H1 (cell line): ENCODE data around the gene ZIM2. TPM values are rescaled to one million over a fixed set of nuclear protein-coding genes. Genes with fewer than 3 reads are reported as not detected.

ENCODE experiments used
- CTCF ChIA-PET: fragments of 300-600 bp; sonication (Branson Sonifier 250); formaldehyde crosslinking; loops from one replicate; lab custom pipeline; 2021; ENCODE audit not compliant: partially characterized antibody; lab: Charles Lee
- POLR2A ChIA-PET: fragments of 300-600 bp; sonication (Branson Sonifier 250); formaldehyde crosslinking; loops from one replicate; lab custom pipeline; 2021; ENCODE audit warnings: inconsistent platforms; ENCODE audit not compliant: partially characterized antibody; lab: Charles Lee
- DNase-seq, 2 experiments: peaks; one replicate each; pipeline versions ENCODE4 v3.0.0 to v3.0.0-alpha.2; 2010 to 2022; ENCODE audit warnings: low spot score in 2 of 2, low read depth in 1 of 2, mixed read lengths in 1 of 2
- FAIRE-seq: peaks from 2 replicates; lab custom pipeline; 2011; peaks lifted over from hg19 to GRCh38; lab: Jason Lieb, UNC
- H2AFZ ChIP-seq: 2 replicates; pipeline ENCODE4 v1.8.1; 2012; ENCODE audit warnings: low read length, inconsistent platforms
- H2AK5ac ChIP-seq: 2 replicates; pipeline ENCODE4 v1.6.1; 2013; ENCODE audit warnings: low read depth, low read length
- H2BK120ac ChIP-seq: replicated peaks from 2 replicates; pipeline ENCODE3; 2013; ENCODE audit warnings: low read depth, low read length, inconsistent platforms
- H2BK12ac ChIP-seq: 2 replicates; pipeline ENCODE4 v1.6.1; 2013; ENCODE audit warnings: low read depth, low read length
- H2BK15ac ChIP-seq: 2 replicates; pipeline ENCODE4 v1.6.1; 2013; ENCODE audit warnings: low read length
- H2BK20ac ChIP-seq: 2 replicates; pipeline ENCODE4 v1.6.1; 2013; ENCODE audit warnings: low read length
- H2BK5ac ChIP-seq: 2 replicates; pipeline ENCODE4 v1.6.1; 2013; ENCODE audit warnings: low read depth, low read length
- H3K14ac ChIP-seq: 2 replicates; pipeline ENCODE4 v1.6.1; 2013; ENCODE audit warnings: inconsistent platforms; ENCODE audit not compliant: insufficient read length
- H3K18ac ChIP-seq: 2 replicates; pipeline ENCODE4 v1.6.1; 2013; ENCODE audit warnings: low read length; ENCODE audit errors: extremely low read depth
- H3K23ac ChIP-seq: 2 replicates; pipeline ENCODE4 v1.6.1; 2013; ENCODE audit warnings: inconsistent platforms; ENCODE audit not compliant: insufficient read length
- H3K23me2 ChIP-seq: 2 replicates; pipeline ENCODE4 v1.6.1; 2013; ENCODE audit warnings: low read depth, low read length
- H3K27ac ChIP-seq: 2 replicates; pipeline ENCODE4 v1.6.1; 2011; ENCODE audit warnings: low read depth, low read length, inconsistent platforms
- H3K27me3 ChIP-seq, 4 experiments: replicated peaks in 1 of 4; 1 replicate in 1 of 4; 2 replicates in 3 of 4; pipeline versions ENCODE4 v1.6.1 to v1.8.1; 2011 to 2013; ENCODE audit warnings: low read length in 3 of 4, mild to moderate bottlenecking in 3 of 4, inconsistent platforms in 2 of 4, mixed read lengths in 2 of 4, moderate library complexity in 1 of 4; ENCODE audit not compliant: control insufficient read depth in 3 of 4, insufficient read depth in 3 of 4; ENCODE audit errors: extremely low read depth in 1 of 4
- H3K36me3 ChIP-seq, 4 experiments: 2 replicates each; pipeline versions ENCODE4 v1.6.1 to v1.8.1; 2011 to 2013; ENCODE audit warnings: mild to moderate bottlenecking in 4 of 4, low read length in 3 of 4, moderate library complexity in 2 of 4, control low read depth in 1 of 4, inconsistent platforms in 1 of 4; ENCODE audit not compliant: insufficient read depth in 4 of 4, control insufficient read depth in 2 of 4
- H3K4ac ChIP-seq: replicated peaks from 2 replicates; pipeline ENCODE3; 2013; ENCODE audit warnings: low read length, low read depth, mixed read lengths, inconsistent platforms; ENCODE audit not compliant: insufficient read length
- H3K4me1 ChIP-seq, 4 experiments: replicated peaks in 1 of 4; 1 replicate in 1 of 4; 2 replicates in 3 of 4; pipeline versions ENCODE4 v1.6.1 to v1.8.1; 2011 to 2013; ENCODE audit warnings: low read length in 3 of 4, inconsistent platforms in 2 of 4, mixed read lengths in 1 of 4; ENCODE audit not compliant: insufficient read depth in 4 of 4, control insufficient read depth in 3 of 4
- H3K4me2 ChIP-seq, 2 experiments: 2 replicates each; pipeline versions ENCODE4 v1.6.1 to v1.8.1; 2011 to 2013; ENCODE audit warnings: low read depth in 2 of 2, low read length in 2 of 2, control low read depth in 1 of 2, inconsistent platforms in 1 of 2, mild to moderate bottlenecking in 1 of 2; ENCODE audit not compliant: insufficient read depth in 1 of 2
- H3K4me3 ChIP-seq, 4 experiments: fragments of 200-600, 300-600 bp in 1 of 4; sonication (generic), shearing (Covaris generic), sonication (Bioruptor Twin) in 1 of 4; 2 replicates each; pipeline versions ENCODE4 v1.5.1 to v1.8.1; 2011 to 2016; ENCODE audit warnings: low read length in 4 of 4, low read depth in 3 of 4, control low read depth in 2 of 4, inconsistent platforms in 2 of 4, mild to moderate bottlenecking in 2 of 4, mixed read lengths in 1 of 4, moderate library complexity in 1 of 4; ENCODE audit not compliant: insufficient read depth in 2 of 4; ENCODE audit errors: extremely low read depth in 1 of 4
- H3K56ac ChIP-seq: replicated peaks from 2 replicates; pipeline ENCODE3; 2013; ENCODE audit warnings: low read depth, mild to moderate bottlenecking, mixed read lengths, low read length, inconsistent platforms; ENCODE audit not compliant: insufficient read length
- H3K79me1 ChIP-seq: 2 replicates; pipeline ENCODE4 v1.6.1; 2013; ENCODE audit warnings: low read depth, low read length, control low read depth
- H3K79me2 ChIP-seq, 2 experiments: 2 replicates each; pipeline versions ENCODE4 v1.6.1 to v1.8.1; 2012 to 2013; ENCODE audit warnings: low read length in 2 of 2, mild to moderate bottlenecking in 2 of 2, inconsistent platforms in 1 of 2; ENCODE audit not compliant: insufficient read depth in 2 of 2, control insufficient read depth in 1 of 2
- H3K9ac ChIP-seq, 4 experiments: replicated peaks in 1 of 4; 1 replicate in 1 of 4; 2 replicates in 3 of 4; pipeline versions ENCODE4 v1.6.1 to v1.8.1; 2011 to 2013; ENCODE audit warnings: low read depth in 3 of 4, low read length in 3 of 4, control low read depth in 2 of 4, mild to moderate bottlenecking in 2 of 4, moderate library complexity in 2 of 4, inconsistent platforms in 1 of 4; ENCODE audit errors: extremely low read depth in 1 of 4
- H3K9me3 ChIP-seq, 2 experiments: 2 replicates each; pipeline versions ENCODE4 v1.6.1 to v1.8.1; 2012 to 2013; ENCODE audit warnings: mild to moderate bottlenecking in 2 of 2, moderate library complexity in 2 of 2, control low read depth in 1 of 2, inconsistent platforms in 1 of 2, low read depth in 1 of 2, low read length in 1 of 2, mixed read lengths in 1 of 2; ENCODE audit not compliant: insufficient read depth in 2 of 2
- H4K20me1 ChIP-seq, 2 experiments: replicated peaks in 1 of 2; 2 replicates each; pipeline versions ENCODE3 to v1.8.1; 2011 to 2013; ENCODE audit warnings: inconsistent platforms in 2 of 2, low read length in 2 of 2, mild to moderate bottlenecking in 1 of 2; ENCODE audit not compliant: insufficient read depth in 2 of 2, control insufficient read depth in 1 of 2
- H4K5ac ChIP-seq: 2 replicates; pipeline ENCODE4 v1.6.1; 2013; ENCODE audit warnings: low read length, low read depth, mixed read lengths, inconsistent platforms; ENCODE audit not compliant: insufficient read length
- H4K8ac ChIP-seq: 2 replicates; pipeline ENCODE4 v1.8.0; 2013; ENCODE audit warnings: mild to moderate bottlenecking, moderate library complexity, low read length, inconsistent platforms; ENCODE audit not compliant: insufficient read depth; ENCODE audit errors: extremely low read depth
- H4K91ac ChIP-seq: replicated peaks from 2 replicates; pipeline ENCODE3; 2013; ENCODE audit warnings: low read length, mixed read lengths, inconsistent platforms; ENCODE audit not compliant: insufficient read length
- ATF3 ChIP-seq: IDR thresholded peaks from 2 replicates; pipeline ENCODE4 v1.6.1; 2011; ENCODE audit warnings: low read depth, mild to moderate bottlenecking, low read length; ENCODE audit not compliant: insufficient read depth
- BCL11A ChIP-seq, 2 experiments: IDR thresholded peaks; one replicate each; pipeline ENCODE4 v1.6.1; 2011; ENCODE audit warnings: low read depth in 2 of 2, low read length in 2 of 2, mild to moderate bottlenecking in 2 of 2
- CBX8 ChIP-seq: fragments of 300-800, 300-1000 bp; sonication (generic); IDR thresholded peaks from 2 replicates; pipeline ENCODE4 v1.7.1; 2016; ENCODE audit warnings: low read depth, low read length, borderline replicate concordance
- E2F6 ChIP-seq: IDR thresholded peaks from 2 replicates; pipeline ENCODE4 v1.6.1; 2012; ENCODE audit warnings: inconsistent platforms
- EP300 ChIP-seq, 2 experiments: IDR thresholded peaks; 1 replicate in 1 of 2; 2 replicates in 1 of 2; pipeline ENCODE4 v1.6.1; 2011 to 2012; ENCODE audit warnings: low read depth in 2 of 2, low read length in 2 of 2, mild to moderate bottlenecking in 2 of 2, borderline replicate concordance in 1 of 2, inconsistent platforms in 1 of 2, moderate library complexity in 1 of 2
- JUN ChIP-seq: IDR thresholded peaks from 2 replicates; pipeline ENCODE4 v1.6.1; 2011; ENCODE audit warnings: low read depth, mild to moderate bottlenecking, improper control_type of control experiment, low read length
- MAFK ChIP-seq: IDR thresholded peaks from 2 replicates; pipeline ENCODE4 v1.6.1; 2012; ENCODE audit warnings: low read depth, mild to moderate bottlenecking, improper control_type of control experiment, low read length
- NANOG ChIP-seq: IDR thresholded peaks from 2 replicates; pipeline ENCODE4 v1.6.1; 2011; ENCODE audit warnings: low read length, low read depth, mild to moderate bottlenecking, inconsistent platforms; ENCODE audit not compliant: insufficient read depth, poor library complexity, severe bottlenecking
- POLR2A ChIP-seq, 2 experiments: IDR thresholded peaks; 1 replicate in 1 of 2; 2 replicates in 1 of 2; pipeline ENCODE4 v1.6.1; 2011; ENCODE audit warnings: low read depth in 2 of 2, low read length in 2 of 2, mild to moderate bottlenecking in 2 of 2; ENCODE audit errors: control extremely low read depth in 1 of 2
- TAF7 ChIP-seq: optimal IDR thresholded peaks from 2 replicates; pipeline ENCODE3; 2011; ENCODE audit warnings: low read depth, mild to moderate bottlenecking, inconsistent platforms, low read length, moderate library complexity, borderline replicate concordance
- USF2 ChIP-seq: IDR thresholded peaks from 2 replicates; pipeline ENCODE4 v1.6.1; 2011; ENCODE audit warnings: low read length, improper control_type of control experiment
- ZNF274 ChIP-seq: IDR thresholded peaks from 2 replicates; pipeline ENCODE4 v1.7.0; 2012; ENCODE audit warnings: low read length, borderline replicate concordance; ENCODE audit errors: extremely low read depth
- WGBS, 2 experiments: shearing (Covaris generic) in 1 of 2; methylation state at CpG; one replicate each; pipeline versions ENCODE4 v1.1.6 to v1.1.7; 2013 to 2015; ENCODE audit warnings: low lambda C conversion rate in 2 of 2, mixed read lengths in 2 of 2, inconsistent platforms in 1 of 2, low coverage in 1 of 2, missing lambda C conversion rate in 1 of 2; ENCODE audit not compliant: insufficient replicate concordance in 2 of 2, insufficient coverage in 1 of 2, insufficient read length in 1 of 2; ENCODE audit errors: extremely low coverage in 1 of 2, missing lambda C conversion rate in 1 of 2; 5-methylcytosine and 5-hydroxymethylcytosine counted together
- polyA plus RNA-seq, 7 experiments: library from polyadenylated mRNA; depleted of rRNA in 3 of 7; stranded (reverse) in 5 of 7; unstranded in 2 of 7; fragments of >200 nt in 5 of 7; fragments of 200-250 nt in 2 of 7; gene quantifications; 1 replicate in 5 of 7; 2 replicates in 1 of 7; 4 replicates in 1 of 7; pipeline versions ENCODE4 v1.2.1 to v1.2.3, GENCODE V29; 2011 to 2013; ENCODE audit warnings: missing spikeins in 2 of 7, mixed read lengths in 2 of 7
- total RNA-seq: library from RNA; stranded (reverse); fragmentation: NEBNext Ultra II Directional; extraction: Animal tissue kit (Norgen Biotek cat#: 25700); gene quantifications from 2 replicates; pipeline ENCODE4 v1.2.1, GENCODE V29; 2021

Gene ZIM2
- total and polyA plus RNA-seq, 2 of the 8 experiments (the other 6 are each of a cell fraction or from before 2014, with no cell fraction given), result not detected

DNA sequence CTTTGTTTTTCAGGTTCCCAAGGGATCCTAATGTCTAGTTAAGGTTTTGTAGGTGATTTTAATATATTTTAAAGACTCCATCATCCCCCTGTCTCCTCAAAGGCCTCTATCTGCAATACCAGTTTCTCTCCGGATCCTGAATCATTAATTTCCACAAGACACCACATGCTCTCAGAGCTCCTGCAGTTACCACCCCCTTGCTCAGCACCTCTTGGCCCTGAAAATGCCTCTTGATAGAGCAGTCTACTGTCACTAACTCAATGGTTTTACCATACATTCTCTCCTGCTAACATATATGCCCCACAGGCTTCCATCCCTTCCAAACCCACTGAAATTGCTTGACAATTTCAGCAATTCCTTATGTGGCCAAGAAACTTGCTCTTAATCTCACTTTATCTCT, 1.9 kb upstream of the ZIM2 start:
- 79% methylated on average over 1 of the region's 1 CpG; no CpG with 5 or more reads in 1 of the 2 experiments for WGBS, 2 experiments
- H3K18ac ChIP-seq, result no peak overlapping the region
- no peak overlapping the region for H3K14ac ChIP-seq
- POLR2A ChIA-PET, result no interaction called here
- H2BK20ac ChIP-seq, result no peak overlapping the region
- H3K9me3 ChIP-seq, result peaks cover 52 to 74% of the 10 kb centered on the region in 2 experiments
- H3K27ac ChIP-seq, result no peak overlapping the region
- no peak overlapping the region for H2BK15ac ChIP-seq
- H2AFZ ChIP-seq, result no peak overlapping the region
- H4K20me1 ChIP-seq, result no peaks in the 10 kb centered on the region
- H2BK5ac ChIP-seq, result no peak overlapping the region
- H3K9ac ChIP-seq, result no peak overlapping the region
- H3K4me2 ChIP-seq, result no peak overlapping the region
- H3K79me2 ChIP-seq, result no peaks in the 10 kb centered on the region
- no peak overlapping the region for H3K4me3 ChIP-seq
- no peak overlapping the region for H2AK5ac ChIP-seq
- no peak overlapping the region for H4K91ac ChIP-seq
- DNase-seq, result no peak
- H3K4ac ChIP-seq, result no peak overlapping the region
- H4K5ac ChIP-seq, result no peak overlapping the region
- no peak for FAIRE-seq
- H3K4me1 ChIP-seq, result no peaks in the 10 kb centered on the region
- H3K23me2 ChIP-seq, result no peaks in the 10 kb centered on the region
- no peak overlapping the region for H3K56ac ChIP-seq
- no peak overlapping the region for H4K8ac ChIP-seq
- no peaks in the 10 kb centered on the region for H3K27me3 ChIP-seq
- H3K23ac ChIP-seq, result no peak overlapping the region
- CTCF ChIA-PET, result no interaction called here
- H3K79me1 ChIP-seq, result no peaks in the 10 kb centered on the region
- no peak overlapping the region for H2BK120ac ChIP-seq
- no peaks in the 10 kb centered on the region; a peak in 1 of 8 replicates for H3K36me3 ChIP-seq
- H2BK12ac ChIP-seq, result no peak overlapping the region
- TF ChIP-seq CBX8 (no peak), BCL11A (IDR thresholded peaks at IDR 0.05; ENCODE audit: low read depth in 2 of 2, low read length in 2 of 2) (no peak), USF2 (no peak), EP300 (IDR thresholded peaks at IDR 0.05; ENCODE audit: borderline replicate concordance in 1 of 2, low read depth in 2 of 2, low read length in 2 of 2) (no peak), POLR2A (IDR thresholded peaks at IDR 0.05; ENCODE audit: control extremely low read depth in 1 of 2, low read depth in 2 of 2, low read length in 2 of 2) (no peak), MAFK (no peak), TAF7 (no peak), E2F6 (no peak), ATF3 (no peak), JUN (no peak), ZNF274 (no peak), NANOG (no peak)
